CD4-positive, alpha-beta T cell treated with Interleukin-15 for 4 hours (primary cell): Measurements from ENCODE around the gene GHR.
"Not testable (repeated sequence)": the region's sequence is repeated elsewhere in the genome, so short reads cannot be mapped to it uniquely, and the experiment has no call there.

ENCODE experiments used
- DNase-seq: peaks from one replicate; pipeline ENCODE4 v3.0.0-alpha.2; 2020; ENCODE audit warnings: low spot score

GHR gene

DNA sequence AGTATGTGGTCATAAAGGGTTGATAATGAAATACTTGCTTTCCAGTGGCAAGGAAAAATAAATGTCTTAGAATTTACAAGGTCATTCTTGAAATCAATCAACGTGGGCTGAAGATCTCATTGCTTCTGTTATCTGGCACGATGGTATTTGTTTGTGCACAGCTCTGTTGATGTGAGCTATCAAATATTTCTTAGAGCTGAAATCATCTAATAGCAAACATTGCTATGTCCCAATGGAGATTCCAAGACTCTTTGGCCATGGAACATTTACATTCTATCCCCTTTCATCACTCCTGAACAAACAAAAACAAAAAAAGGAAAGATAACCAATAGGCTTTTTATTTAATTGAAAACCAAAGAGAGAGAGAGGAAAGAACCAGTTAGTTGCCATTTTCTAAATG is 221.9 kb downstream of the GHR start:
- DNase-seq = no peak

DNA sequence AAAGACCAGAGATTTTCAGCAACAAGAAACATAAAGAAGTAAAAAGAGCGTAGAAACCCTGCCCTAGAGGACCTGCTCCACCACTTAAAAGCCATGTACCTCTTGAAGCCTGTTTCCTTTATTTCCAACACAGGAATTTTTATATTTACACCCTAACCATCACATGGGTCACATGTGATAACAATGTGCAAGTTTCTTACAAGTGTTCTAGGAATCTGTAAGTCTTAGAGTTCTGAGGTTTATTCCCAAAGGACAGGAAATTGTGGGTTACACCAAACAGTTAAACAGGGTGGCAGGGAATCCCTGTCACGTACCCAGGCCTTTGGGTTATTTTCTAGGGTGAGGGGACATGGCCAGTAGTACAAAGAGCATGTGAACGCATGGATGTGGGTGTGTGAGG is 224.8 kb downstream of the GHR start:
- no peak for DNase-seq

DNA sequence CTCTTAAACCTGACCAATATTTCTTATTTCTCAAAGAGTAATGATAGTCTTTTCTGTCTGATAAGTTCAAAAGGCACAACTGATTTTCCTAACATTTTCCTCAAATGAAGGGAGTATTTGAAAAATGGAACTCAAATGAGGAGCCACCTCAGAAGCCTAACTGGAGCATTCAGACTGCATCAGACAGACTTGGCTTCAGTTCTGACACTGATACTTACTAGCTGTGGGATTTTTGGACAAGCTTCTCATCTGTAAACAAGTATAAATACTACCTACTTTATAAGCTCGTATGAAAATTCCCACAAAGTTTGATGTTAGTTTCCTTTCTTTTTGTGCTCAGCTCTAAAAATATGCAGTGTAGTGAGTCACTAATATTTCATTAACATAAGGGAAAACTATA is 225.7 kb downstream of the GHR start:
- DNase-seq = no peak

DNA sequence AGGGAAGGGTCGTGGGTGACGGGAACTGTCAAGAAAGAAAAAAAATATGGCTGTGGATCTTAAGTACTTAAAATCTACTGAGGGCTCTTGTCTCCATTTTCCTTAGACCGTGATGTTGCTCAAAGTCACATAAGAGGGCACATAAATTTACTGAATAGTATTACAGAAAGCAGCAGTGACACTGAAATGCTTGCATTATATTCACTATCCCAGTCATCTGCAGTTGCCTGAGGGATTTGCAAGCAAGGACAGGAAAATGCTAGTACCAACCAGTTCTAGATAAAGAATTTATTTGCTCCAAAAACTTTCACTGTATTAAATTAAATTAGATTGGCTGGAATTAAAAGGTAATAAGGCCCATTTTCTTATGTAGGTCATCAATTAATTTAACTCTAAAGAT is 226.8 kb downstream of the GHR start:
- DNase-seq = no peak

DNA sequence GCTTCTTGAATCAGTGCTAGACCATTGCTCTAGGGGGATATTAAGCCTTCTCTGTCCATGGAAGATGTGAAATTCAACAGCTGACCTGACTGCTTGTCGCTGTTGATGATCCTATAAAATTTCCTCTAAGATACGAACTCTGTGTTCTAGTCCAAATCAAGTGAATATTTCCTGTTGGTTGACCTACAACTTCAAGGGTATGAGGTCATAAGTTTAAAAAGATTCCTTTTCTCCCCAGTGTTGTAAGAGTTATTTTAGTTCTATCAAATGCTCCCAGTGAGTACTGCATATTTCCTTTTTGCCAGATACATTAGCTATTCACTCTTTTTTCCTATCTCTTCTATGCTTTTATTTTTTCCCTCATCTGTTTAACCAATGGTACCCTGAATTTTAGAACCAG is 230.5 kb downstream of the GHR start:
- no peak for DNase-seq

DNA sequence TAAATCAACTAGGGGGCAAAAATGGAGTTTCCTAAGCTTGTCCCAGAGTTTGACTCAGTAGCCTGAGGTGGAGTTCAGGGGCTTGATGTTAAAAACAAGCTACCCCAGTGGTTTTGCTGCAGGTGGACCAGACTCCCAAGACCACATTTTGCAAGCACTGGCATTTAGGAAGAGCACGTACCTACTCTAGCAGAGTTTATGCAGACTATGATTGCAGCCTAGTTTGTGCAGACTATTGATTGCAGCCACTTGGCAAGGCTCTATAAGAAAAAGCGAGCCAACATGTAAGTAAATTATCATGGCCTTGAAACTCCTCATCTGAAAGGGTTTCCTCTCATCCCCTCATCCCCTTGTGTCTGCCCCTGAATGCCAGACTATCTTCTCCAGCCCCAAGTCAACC is 231.4 kb downstream of the GHR start:
- DNase-seq = no peak

DNA sequence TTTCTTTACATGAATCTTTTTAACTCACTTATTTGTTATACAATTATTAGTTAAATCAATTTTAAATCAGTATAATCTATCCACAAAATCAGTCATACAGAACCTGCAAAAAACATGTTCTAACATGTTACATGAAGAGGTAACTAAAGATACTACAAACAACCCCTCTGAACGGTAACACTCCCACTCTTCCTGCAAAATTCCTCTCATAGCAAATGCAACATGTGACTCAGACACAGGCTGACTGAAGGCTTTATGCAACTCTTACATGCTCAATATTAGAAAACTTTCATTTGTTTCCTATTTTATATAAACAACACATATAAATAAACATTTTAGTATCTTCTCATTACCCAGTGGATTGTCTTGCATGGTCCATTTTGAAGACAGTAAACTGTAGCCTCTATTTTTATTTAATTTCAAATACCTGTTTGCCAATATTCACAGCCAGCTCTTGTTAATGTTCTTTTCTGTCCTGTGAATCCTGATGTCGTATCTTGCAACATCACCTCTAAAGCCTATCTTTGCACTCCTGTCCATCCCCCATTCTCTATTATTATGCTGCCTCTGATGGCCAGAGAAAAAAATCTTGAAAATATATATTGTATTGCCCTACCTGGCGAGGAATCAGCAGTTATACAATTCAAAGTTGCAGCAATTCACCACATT is 232.9 kb downstream of the GHR start:
- DNase-seq = no peak

DNA sequence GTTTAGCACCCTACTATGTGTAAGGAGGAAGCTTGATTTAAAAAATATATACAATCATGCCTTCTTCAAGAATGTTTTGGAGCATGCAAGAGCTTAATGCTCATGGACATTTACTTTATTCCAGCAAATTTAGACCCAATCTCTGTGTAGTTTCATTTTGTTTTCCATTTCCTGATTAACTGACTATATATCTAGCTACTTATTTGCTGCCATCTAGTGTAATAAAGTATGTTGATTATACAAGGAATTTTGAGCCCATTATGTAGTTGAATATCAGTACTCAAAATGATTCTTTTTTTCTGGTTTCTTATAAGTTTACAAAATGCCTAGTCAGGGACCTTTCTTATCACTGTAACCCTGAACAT is 233.4 kb downstream of the GHR start:
- DNase-seq = no peak

DNA sequence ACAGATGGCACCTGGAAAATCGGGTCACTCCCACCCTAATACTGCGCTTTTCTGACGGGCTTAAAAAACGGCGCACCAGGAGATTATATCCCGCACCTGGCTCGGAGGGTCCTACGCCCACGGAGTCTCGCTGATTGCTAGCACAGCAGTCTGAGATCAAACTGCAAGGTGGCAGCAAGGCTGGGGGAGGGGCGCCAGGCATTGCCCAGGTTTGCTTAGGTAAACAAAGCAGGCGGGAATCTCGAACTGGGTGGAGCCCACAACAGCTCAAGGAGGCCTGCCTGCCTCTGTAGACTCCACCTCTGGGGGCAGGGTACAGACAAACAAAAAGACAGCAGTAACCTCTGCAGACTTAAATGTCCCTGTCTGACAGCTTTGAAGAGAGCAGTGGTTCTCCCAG is 236.6 kb downstream of the GHR start:
- DNase-seq = not testable (repeated sequence)

DNA sequence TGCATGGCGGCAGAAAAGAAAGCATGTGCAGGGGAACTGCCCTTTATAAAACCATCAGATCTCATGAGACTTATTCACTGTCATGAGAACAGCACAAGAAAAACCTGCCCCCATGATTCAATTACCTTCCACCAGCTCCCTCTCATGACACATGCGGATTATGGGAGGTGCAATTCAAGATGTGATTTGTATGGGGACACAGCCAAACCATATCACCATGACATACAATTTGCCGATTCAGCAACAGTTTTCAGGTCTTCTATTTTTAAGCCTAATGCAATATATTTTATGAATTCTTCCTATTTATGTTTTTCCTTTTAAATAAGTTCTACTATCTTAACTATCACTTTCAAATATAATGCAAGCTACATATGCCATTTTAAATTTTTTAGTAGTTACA is 242.6 kb downstream of the GHR start:
- DNase-seq = no peak

DNA sequence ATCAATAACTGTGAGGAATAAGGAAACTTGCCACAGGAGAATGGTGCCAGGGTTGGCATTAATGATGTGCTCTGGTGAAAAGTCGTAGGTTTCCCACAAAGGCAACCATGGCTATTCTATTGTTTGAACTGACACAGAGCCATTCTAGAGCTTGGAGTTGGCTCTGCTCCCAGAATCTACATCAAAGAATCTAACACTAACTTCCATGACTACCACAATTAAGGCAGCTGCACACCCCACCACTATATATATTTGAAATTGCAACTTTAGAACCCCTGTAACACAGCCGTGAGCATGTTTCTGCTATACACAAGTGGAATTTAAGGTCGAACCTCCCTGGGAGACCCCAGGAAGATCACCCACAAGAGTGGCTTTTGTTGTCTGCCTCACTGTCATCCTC is 243.6 kb downstream of the GHR start:
- no peak for DNase-seq

DNA sequence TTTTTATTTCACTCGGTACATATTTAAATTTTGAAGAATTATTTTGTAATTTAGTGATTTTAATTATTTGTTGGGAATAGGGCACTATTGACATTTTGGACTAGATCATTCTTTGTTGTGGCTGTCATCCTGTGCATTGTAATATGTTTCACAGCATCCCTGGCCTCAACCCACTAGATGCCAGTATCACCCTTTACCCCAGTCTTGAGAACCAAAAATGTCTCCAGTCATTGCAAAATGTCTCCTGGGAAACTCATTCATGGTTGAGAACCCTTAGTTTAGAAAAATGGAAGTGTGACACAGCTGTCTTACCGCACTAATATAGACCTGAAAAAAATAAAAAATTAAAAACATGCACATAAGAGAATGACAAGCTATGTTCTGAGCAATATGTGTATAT is 245.0 kb downstream of the GHR start:
- DNase-seq = no peak

DNA sequence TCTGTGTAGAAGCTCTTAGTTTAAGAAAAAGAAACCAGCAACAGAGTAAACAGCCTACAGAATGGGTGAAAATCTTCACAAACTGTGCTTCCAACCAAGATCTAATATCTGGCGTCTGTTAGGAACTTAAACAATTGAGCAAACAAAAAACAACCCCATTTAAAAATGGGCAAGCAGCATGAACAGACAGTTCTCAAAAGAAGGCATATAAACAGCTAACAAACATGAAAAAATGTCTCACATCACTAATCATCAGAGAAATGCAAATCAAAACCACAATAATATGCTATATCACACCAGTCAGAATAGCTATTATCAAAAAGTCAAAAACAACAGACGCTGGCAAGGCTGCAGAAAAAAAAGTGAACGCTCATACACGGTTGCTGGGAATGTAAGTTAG is 249.7 kb downstream of the GHR start:
- DNase-seq = no peak

DNA sequence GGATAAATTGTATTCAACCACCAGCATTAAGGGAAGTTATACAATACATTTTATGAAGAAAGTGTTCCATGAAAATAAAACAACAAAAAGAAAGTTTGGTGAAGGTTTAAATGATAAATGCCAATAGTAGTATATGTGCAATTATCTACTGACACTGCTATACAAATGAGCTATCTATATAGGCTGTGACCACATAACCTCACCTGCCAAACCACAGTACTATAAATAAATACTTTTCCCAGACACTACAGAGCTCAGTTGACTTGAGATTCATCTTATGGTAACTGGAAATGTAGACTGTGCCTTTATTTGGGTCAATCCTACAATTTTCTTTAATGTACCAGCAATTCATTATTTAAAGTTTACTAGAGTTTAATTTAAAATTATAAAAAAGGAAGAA is 252.4 kb downstream of the GHR start:
- no peak for DNase-seq

DNA sequence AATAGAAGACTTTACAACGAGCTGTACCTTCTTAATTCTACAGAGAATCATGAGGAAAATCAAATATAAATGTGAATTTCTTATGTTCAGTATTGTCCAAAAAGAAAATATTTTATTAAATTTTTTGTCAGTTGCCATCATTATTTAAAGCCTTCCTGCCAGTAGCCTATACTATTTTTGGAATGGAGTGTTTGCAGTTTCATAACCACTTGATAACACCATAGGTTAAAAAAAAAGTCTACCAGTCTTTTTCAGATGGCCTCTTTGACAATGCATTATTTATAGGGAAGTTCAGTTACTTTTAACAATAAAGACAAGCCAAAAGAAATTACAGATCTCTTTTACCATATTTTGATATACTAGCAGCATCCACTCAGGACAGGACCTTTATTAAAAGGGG is 253.1 kb downstream of the GHR start:
- no peak for DNase-seq

DNA sequence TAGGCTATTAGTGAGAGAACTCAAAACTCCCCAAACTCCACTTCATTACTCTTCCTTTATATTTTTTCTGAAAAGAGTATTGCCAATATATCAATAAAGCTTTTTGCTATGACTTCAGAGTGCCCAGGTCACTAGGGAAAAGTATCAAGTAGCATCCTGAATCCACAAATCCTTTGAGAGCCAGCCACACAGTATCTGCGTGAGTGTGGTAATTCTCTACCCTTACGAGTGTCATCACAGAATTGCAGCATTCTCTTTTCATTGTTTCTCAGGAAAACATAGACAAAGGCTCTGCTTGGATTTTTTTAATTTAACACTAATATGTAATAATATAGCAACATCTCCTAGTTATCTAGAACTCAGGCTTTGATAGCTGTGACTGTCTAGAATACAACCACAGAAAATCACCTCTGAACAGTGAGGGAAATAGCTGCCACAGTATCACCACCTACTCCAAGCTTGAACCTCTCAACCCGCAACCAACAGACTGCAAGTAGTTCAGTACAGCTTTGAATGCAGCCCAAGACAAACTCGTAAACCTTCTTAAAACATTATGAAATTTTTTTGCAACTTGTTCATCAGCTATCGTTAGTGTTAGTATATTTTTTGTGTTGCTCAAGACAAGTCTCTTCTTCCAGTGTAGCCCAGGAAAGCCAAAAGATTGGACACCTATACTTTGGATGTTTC is 254.1 kb downstream of the GHR start:
- DNase-seq = no peak

DNA sequence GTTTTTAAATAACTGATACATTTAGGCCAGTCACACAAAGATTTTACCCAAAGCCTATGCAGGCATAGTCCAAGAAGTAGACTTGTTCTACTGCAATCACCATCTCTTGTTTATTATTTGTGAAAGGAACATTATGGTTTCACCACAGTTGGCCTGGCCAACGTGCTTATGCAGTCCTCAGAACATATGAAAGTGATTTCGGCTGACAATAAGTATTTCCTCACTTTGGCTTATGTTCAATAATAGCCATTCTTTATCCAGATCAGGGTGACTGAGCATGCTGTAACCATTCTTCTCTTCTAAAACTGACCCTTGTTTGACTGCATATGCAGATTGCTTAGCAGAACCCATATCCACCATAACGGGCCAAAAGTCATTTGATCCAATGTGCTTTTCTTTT is 256.8 kb downstream of the GHR start:
- DNase-seq = no peak

DNA sequence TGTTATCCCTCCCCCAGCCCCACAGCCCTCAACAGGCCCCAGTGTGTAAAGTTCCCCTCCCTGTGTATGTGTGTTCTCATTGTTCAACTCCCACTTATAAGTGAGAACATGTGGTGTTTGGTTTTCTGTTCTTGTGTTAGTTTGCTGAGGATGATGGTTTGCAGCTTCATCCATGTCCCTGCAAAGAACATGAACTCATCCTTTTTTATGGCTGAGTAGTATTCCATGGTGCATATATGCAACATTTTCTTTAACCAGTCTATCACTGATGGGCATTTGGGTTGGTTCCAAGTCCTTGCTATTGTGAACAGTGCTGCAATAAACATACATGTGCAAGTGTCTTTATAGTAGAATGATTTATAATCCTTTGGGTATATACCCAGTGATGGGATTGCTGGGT is 261.8 kb downstream of the GHR start:
- DNase-seq = not testable (repeated sequence)

DNA sequence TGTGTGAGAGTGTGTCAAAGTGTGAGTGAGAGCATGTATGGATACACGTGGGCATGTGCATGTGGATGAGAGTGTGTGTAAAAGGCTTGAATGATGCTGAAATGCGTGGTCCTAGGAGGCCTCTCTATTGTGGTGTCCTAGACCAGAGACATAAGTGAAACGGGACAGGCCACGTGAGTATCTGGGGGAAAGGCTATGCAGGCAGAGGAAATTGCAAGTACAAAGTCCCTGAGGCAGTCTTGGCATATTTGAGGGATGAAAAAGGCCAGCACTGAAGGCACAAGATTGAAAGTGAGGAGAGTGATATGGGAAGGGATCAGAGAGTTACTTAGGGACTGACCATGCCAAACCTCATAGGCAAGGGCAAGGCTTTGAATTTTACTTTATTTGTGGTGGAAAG is 266.2 kb downstream of the GHR start:
- no peak for DNase-seq

DNA sequence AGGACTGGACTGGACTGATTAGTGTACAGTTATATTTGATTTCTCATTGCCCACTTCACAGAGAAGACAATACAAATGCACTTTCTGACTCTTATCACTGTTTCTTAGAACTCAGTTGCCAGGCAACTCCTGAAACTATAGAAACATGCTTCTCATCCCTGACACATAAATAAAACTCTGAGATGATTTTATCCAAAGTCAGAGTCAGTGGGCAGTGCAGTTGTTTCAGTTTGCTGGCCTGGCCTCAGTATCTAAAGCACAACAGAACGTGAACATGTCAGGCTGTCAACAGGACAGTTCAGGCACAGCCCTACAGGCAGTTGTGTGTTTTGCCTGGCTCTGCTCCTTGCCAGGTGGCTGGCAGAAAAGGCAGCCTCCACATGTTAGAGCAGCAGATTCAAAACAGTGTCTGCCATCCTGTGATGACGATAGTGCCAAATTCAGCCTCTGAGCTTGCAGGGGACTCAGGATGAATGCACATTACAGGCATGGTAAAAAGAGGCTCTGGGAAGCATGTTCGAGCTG is 268.2 kb downstream of the GHR start:
- no peak for DNase-seq

DNA sequence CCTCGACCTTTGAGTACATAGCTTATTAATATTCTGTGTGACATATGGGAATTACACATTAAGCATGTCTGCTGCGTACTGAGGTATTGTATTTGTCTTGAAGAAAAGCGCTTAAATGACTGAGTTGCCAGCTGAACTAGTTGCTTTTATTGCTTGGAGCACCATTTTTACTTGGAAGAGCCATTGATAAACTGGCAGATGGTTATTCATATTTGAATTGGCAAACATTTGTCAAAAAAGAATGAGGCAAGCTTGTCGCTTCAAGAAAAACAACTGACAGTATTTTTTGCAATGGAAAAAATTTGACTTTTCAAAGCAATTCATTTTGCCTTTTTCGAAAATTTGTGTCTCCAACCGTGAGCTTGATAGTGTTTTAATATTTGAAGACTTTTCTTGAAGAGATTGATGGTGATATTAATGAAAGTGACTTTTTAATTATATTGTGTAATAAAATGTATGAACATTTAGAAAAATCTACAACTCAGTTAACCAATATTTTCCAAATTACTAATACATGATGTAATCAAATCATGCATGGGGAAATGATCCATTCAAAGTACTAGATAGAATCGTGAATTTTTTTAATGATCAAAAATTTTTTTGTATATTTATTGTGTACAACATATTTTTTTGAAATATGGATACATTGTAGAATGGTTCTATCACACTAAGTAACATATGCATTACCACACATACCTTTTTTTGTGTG is 278.3 kb downstream of the GHR start:
- no peak for DNase-seq

DNA sequence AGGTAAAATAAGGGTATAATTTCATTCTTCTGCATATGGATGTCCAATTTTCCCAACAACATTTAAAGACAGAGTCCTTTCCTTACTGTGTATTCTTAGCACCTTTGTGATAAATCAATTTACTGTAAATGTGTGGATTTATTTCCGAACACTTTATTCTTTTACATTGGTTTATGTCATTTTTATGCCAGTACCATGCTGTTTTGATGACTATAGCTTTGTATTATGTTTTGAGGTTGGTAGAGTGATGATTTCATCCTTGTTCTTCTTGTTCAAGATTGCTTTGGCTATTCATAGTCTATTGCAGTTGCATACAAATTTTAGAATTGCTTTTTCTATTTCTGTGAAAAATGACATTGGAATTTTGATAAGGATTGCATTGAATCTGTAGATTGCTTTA is 280.0 kb downstream of the GHR start:
- DNase-seq = no peak

DNA sequence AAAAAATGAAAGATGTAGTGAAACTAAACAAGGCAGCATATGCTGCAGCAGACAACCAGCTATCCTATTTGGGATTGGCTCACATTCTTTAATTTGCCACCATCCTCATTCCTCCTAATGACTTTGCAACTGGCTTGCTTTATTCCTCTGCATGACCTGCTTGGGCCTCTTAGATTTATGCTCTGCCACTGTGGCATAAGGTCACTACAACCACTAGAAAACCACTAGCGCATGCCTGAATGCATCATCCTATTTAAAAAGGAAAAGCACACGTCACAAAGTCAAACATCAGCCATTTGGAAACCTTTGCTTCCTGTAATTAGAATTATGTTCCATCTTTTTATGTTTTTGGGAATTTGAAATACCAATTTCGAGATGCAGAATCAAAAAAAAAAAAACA is 292.5 kb downstream of the GHR start:
- DNase-seq = no peak
